ENCODE data around the gene LILRB2.
"Not testable (repeated sequence)": the region's sequence is repeated elsewhere in the genome, so short reads cannot be mapped to it uniquely, and the experiment has no call there.

LILRB2 gene

DNA sequence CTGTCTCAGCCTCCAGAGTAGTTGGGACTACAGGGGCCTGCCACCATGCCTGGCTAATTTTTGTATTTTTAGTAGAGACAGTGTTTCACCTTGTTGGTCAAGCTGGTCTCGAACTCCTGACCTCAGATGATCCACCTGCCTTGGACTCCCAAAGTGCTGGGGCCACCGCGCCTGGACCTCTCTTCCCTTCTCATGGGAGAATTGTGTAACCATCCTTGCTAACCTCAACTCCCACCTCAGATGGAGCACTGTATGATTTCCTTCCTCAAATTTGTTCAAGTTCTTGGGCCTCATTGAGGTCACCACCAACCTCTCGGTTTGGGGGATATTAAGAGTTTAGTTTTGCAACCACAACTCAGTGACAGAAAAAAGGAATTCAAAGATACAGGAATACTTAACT is 21.3 kb upstream of the LILRB2 start:
- DNase-seq, result no peak

DNA sequence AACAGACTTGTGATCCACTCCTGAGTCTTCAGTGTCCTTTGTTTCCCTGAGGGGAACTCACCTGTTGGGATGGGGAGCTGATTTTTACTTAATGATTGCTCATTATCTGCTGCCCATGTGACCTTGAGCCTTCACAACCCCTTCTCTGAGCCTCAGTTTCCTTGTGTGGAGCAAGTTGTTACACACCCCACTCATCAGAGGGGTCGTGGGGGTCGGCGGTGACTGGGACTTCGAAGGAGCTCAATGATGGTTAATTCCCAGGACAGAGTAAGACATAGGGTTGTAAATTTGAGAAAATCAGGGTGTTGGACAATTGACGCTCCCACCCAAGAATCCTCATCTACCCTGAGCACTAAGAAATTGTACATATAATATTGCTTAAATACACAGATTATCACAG is 18.6 kb upstream of the LILRB2 start:
- no peak for DNase-seq

DNA sequence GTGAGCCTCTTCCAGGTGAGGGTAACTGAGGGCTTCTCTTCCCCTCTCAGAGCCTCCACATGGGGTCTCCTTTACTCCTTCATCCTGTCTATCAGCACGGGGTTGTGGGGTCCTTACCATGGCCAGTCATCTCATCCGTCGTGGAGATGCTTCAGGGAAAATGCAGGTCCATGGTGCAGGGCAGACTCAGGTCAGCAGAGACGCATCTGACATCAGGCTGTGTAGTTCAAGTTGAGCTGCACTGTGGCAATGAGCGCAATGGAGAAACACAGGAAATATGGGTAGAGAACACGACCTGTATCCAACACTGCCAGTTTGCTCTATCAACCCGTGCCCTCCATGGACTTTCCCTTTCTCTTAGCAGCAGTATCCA is 18.2 kb upstream of the LILRB2 start:
- DNase-seq, result no peak

DNA sequence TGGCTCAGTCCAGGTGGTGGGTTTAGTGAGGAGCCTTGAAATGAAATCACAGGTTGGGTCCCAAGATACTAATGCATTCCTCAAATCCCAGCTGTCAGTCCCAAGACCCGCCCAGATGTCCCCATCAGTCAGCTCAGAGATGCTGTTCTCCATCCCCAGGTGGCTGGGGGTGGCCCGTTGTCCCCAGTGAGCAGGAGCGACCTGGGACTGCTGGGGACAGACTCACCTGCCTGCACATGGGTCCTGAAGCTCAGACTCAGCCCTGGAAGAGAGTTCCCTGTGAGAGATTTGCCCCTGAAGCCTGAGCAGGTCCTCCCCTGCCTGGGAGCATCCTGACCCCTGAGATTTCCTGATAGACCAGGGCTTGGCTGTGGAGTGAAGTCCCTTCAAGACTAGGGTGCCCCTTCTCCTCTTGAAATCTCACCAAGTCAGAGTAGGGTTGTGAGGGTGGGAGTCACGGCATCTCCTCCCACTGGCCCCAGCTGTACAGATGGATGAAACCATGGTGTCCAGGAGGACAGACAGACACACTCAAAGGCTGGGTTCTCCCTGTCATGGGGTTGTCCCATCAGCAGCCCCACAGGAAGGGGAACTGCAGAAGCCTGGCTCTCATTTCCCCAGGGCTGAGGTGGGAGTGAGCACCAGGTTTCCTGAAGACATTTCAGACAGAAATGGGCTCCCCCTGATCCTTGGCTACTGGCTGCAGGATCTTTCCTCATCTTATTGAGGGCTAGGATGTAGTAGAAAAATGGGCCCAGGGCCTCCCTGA is 17.6 kb upstream of the LILRB2 start:
- DNase-seq, result no peak

DNA sequence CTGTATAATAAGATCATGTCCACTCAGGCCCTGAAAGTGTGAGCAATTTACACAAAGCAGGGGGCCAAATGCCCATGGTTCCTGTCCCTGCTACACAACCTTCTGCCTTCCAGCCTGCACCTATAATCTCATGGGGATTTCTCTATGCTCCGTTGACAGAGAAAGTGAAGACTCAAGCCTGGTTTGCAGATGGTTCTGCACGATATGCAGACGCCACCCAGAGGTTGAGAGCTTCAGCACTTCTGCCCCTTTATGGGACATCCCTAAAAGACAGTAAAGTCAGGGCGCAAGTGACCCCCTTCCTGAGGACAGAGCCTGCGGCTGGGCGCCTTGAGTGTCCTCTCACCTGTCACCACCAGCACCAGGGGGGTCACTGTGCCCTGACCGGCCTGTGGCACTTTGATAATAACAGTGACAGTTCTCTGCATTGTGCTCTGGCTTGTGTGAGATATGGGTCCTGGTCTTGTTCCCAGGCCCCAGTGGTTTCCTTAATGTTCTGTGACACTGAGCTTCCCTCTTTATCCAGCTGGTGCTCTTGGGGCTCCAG is 16.9 kb upstream of the LILRB2 start:
- no peak for DNase-seq

DNA sequence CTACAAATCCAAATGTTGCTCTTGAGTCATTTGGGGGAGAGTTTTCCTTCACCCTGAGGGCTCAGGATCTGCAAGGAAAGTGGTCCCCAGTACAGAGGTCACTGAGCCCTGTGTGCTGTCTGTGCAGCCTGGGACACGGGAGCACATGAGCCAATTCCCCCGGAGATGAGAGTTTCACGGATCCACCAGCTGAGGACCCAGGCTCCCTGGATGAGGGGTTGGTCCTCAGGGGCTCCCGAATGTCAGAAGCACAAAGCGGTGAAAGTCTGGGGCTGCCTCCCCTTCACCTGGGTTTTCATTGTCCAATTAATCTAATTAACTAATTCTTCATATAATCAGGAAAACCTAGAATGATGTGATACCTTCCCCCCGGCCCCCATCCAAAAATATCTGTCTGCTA is 13.6 kb upstream of the LILRB2 start:
- DNase-seq, result no peak

DNA sequence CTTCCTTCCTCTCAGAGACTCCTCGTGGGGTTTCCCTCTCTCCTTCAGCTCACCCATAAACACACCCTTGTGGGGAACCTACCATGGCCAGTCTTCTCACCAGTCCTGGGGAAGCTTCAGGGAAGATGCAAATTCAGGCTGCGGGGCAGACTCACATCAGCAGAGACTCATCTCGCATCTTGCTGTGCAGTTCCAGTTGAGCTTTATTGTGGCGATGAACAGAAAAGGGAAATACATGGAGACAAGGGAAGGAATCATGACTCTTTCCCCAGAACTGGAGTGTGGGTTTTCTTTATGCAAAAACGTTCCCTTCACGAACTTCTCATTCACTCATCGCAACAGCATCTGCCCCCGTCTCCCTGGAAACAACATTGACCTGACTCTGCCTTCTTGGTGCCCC is 8.2 kb upstream of the LILRB2 start:
- DNase-seq, result not testable (repeated sequence)

DNA sequence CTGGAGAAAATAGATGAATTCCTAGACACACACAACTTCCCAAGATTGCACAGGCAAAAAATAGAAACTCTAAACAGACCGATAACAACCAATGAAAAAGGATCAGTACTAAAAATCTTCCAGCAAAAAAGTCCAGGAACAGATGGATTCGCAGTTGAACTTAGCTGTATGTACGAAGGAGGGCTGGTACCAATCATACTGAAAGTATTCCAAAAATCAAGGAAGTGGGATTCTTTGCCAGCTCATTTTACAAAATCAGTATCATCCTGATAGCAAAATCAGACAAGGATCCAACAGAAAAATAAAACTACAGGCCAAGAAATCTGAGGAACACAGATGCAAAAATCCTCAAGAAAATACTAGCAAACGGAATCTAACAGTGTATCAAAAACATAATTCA is 6.5 kb upstream of the LILRB2 start:
- no peak for DNase-seq

DNA sequence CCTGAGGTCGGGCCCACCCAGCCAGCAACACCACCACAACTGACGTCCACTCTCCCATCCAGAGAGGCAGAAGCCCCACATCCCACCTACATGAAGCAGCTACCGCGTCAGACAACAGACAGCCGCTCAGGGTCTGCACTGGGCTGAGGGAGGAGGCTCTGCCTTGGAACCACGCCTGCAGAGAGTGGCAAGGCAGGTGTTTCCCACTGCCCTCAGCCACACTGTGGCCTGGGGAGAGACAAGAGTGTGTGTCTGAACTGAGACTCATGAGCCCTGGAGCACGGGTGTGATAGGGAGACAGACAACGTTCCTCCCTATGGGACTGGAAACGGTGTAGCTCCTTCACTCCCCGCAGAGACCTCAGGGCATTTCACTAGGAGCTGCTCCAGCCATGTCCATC is 5.4 kb upstream of the LILRB2 start:
- not testable (repeated sequence) for DNase-seq

DNA sequence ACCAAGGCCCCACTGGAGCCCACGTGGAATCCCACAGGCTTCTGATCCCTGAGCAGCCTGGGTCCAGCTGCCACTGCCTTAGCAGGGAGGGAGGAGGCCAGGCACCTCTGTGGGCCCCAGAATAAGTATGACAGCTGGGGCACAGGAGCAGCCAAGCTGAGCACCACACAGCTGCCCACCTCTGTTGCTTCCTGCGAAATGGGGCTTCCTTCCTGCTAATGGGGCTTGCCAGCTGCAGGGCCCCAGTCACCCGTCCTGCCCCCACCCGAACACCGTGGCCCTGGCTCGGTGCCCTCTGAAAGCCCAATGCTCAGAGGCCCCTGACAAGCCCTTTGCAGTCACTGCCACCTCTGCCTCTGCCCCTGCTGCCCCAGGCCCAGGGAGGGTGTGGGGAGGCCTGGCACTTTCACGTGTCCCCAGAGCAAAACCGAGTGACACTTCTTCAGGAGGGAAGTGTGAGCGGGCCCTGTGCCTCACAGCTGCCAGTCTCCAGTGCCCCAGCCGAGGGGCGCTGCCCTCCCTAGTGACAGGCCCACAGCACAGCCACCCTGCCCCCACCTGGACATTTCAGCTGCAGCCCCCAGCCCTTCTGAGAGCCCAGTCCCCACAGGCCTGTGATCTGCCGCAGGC is 4.6 kb upstream of the LILRB2 start:
- not testable (repeated sequence) for DNase-seq

DNA sequence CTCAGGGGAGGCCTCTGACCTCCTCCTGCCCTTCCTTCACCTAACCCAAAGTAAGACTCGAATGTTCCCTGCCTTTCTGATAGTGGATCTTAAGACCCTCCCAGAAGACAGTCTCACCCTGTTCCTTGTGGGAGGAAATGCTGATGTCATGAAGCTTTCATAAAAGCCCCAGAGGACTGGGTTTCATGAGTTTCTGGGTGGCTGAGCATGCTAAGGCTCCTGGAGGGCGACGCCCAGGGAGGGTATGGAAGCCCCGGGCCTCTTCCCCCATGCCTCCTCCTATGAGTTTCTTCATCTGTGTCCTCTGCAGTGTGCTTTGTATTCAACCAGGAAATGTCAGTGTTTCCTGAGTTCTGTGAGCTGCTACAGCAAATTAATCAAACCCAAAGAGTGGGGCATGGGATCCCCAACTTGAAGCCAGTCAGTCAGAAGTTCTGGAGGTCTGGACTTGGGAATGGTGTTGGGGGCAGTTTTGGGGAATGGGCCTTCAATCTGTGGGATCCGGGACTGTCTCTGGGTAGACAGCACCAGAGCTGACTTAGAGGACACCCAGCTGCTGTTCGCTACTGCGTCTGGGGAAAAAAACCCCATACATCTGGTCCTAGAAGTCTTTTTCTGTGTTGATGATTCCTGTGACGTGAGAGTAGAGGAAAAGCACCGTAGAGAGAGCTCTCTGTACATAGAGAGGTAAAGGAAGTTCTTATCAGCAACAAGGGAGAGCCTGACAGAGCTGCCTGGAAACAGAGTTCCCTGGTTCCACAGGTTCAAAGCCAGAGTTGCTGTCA is 2.0 kb upstream of the LILRB2 start:
- DNase-seq, result no peak

DNA sequence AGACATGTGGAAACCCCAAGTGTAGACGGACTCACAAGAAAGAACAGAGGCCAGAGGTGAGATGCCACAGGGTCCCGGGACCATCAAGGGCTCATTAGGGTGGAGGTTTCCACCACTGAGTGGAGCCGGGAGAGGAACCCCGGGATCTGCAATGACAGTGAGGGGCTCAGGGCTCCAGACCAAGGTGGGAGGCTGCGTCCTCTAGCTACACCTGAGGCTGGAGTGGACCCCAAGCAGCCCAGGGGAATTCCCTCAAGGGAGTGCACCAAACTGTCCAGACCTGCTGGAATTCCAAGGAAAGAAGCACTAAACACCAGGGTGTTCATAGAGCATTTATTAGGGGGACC is 792 bp upstream of the LILRB2 start:
- not testable (repeated sequence) for DNase-seq

DNA sequence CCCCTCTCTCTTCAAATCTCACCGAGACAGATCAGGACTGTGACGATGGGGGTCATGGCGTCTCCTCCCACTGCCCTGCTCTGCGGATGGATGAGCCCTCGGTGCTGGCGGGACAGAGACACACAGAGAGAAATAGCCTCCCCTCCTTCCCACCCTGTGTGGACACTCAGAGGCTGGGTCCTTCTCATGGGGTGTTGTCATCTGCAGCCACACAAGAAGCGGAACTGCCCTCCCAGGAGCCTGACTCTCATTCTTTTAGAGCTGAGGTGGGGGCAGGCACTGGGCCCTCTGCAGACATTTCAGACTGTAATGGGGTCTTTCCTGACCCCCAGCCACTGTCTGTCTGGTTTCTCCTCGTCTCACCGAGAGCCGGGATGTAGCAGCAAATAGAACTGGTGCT is 469 bp downstream of the LILRB2 start:
- not testable (repeated sequence) for DNase-seq

DNA sequence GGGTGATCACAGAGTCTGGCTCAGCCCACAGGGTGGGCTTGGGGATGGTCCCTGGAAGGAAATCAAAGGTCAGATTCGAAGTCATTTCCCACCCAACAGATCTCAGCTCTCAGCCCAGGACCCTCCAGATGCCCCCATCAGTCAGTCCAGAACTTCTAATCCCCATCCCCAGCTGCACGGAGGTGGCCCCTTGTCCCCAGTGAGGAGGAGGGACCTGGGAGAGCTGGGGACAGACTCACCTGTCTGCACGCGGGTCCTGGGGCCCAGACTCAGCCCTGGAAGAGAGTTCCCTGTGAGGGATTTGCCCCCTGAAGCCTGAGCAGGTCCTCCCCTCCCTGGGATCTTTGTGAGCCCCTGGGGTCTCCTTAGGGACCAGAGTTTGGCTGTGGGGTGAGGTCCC is 885 bp downstream of the LILRB2 start:
- DNase-seq, result not testable (repeated sequence)

DNA sequence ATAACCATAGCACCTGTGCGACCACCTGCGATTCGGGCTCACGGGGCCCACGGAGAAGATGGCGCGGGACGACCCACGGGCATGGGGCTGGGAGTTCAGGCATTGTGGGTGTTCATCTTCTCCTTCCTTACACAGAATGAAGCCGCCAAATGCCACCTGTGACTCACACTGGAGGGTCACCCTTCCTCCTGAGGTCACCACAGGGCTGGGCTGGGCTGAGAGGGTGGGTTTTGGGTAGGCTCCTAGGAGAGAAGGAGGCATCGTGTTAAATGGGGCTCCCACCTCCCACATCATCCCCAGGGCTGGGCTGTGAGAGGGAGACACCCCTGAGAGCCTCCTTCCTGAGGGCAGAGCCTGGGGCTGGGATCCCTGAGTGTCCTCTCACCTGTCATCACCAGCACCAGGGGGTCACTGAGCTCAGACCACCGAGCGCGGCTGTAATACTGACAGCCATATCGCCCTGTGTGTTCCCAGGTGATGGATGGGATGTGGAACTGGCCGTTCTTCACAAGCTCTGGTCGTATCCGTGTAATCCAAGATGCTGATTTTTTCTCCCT is 1.4 kb downstream of the LILRB2 start:
- no peak for DNase-seq

DNA sequence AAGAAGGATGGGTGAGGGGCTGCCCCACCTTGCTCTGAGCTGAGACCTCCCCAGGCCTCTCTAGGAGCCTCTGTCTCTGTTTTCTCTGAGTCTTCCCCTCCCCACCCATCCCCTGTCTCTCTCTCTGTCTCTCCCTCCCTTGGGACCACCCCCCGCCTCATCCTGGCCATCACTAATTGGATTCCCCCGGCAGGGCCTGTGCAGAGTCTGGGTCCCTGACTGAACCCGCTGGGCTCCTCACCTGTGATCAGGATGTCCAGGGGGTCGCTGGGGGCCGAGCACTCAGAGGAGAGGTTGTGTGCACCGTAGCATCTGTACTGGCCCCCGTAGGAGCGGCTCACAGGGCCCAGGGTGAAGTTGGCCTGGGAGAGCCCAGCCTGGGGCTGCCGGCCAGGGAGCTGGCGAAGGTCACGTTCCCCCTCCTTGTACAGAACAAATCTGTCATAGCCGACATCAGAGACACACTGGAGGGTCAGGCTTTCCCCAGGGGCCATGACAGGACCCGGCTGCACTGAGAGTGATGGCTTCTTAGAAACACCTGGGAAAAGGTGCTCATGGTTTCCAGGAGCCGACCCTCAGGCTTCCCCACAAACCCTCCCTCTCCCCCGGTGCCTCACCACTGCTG is 2.2 kb downstream of the LILRB2 start:
- not testable (repeated sequence) for DNase-seq

DNA sequence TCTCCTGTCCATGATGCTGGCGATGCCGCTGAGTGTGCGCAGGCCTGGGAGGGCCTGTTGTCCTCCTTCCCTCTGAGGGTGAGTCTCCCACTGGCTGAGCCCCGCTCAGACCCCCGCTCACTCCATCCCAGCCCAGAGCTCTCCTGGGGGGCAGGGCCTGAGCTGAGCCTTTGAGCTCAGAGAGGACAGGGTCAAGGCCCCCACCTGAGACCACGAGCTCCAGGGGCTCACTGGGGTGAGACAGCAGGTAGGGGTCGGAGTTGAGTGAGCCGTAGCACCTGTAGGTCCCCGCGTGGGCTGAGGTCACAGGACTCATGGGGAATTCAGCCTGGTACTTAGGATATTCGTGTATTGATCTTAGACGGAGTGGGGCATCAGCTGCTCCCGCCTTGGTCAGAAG is 2.9 kb downstream of the LILRB2 start:
- not testable (repeated sequence) for DNase-seq

DNA sequence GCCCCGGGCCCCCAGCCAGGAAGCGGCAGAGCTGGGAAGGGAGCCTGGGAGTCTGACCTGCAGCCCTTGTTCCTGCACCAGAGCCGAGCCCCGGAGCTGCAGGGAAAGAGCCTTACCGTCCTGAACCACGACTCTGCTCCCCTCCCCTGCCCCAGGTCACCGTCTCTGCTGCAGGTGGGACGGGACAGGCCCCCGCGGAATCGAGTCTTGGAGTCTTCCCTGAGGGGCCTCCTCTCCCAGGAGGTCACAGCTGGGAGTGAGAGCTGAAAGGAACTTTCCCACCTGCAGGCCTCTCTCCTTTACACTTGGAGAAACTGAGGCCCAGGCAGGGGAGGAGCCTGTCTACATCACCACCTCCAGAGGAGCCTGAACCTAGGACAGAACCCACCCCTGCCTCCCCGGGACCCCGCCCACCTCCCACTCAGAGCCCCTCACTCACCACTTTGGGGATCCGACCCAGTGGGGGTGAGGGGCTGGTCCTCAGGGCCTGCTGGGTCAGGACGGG is 3.7 kb downstream of the LILRB2 start:
- DNase-seq, result not testable (repeated sequence)

DNA sequence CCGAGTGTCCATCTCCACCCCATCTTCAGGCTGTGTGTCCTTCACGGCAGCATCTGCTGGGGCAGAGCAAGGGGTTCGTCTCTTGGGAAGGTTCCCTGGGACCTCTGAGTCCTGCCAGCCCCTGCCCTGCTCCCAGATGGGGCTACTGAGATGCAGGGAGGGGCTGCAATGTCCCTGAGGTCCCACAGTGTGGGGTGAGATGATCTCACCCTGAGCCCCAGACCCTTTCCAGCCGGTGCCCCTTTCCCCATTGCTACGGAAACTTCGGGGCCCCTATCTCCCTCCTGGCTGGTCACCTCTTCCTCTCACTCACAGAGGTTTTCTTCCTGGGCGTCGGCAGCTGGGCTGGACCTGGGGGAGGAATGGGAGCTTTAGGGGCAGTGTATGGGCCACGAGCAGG is 5.0 kb downstream of the LILRB2 start:
- DNase-seq, result no peak

DNA sequence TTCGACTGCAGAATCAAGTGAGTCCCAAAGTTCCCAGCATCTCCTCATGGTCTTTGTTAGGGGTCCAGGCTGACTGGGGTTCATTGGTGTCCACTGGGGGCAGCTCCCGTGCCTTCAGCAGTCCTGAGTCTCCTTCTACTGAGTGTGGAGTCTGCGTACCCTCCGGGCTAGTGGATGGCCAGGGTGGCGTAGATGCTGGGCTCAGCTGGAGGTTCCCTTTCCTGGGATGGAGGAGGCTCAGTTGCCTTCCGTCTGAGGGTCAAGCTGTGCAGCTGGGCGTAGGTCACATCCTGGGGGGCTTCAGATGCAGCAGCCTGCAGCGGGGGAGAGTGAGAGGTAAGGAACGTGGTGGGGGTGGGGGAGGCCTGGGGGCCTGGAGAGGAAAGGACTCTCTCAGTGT is 6.4 kb downstream of the LILRB2 start:
- DNase-seq, result not testable (repeated sequence)

DNA sequence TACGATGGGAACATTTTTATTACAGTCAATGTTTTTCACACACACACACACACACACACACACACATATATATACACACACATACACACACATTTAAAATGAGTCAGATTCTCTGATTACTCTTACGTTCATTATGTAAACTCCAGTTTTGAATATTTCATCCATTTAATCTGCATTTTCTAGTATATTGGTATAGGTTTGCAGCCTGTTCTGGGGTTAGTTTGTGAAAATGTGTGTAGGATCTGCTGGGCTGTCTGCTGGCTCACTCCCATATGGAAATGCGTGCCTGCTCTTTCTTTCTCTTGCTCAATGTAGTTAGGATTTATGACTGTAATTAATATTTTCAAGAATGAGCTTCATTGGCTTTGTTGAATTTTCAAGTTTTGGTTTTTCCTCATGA is 7.1 kb downstream of the LILRB2 start:
- DNase-seq, result no peak

DNA sequence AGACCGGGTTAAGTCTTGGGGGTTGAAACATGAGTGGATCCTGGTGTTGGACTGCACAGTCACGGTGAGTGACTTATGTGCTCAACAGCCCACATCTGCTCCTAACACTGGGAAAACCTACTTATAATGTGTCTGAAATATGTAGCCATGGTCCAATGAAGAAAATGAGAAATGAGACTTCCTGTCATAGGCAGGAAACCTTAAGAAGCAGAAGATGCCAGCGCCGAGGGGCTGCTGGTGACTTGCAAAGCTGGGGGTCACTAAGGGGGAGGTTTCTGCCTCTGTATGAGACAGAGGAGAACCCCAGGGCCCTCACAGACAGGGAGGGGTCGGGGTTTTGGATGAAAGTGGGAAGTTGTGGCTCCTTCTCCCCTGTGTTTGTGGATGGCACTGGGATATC is 8.7 kb downstream of the LILRB2 start:
- DNase-seq, result not testable (repeated sequence)

DNA sequence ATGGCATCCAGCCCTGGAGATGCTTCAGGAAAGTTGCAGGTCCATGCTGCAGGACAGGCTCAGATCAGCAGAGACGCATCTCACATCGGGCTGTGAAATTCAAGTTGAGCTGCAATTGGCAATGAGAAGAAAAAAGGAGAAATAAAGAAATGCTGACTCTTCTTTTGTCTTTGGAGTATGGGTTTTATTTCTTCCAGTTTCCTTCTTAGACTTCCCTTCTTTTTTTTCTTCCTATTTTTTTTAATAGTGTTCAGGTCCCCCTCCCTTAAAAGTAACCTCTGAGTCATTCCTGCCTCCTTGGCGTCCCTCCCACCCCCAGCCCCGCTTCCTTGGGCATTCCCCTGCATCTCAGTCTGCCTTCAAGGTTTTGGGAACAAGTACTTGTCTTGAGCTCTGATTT is 9.3 kb downstream of the LILRB2 start:
- DNase-seq, result not testable (repeated sequence)

Data from NCI-H345 (cell line).